Type B pancreatic cell (in vitro differentiated cells): Measurements from ENCODE around the gene EIF4E. TPM values are rescaled to one million over a fixed set of nuclear protein-coding genes. Genes with fewer than 3 reads are reported as not detected.

Experiments
- DNase-seq: peaks from one replicate; pipeline ENCODE4 v3.0.0; 2021; ENCODE audit warnings: mixed read lengths; ENCODE audit not compliant: unreplicated experiment; ENCODE audit errors: extremely low spot score
- H3K27ac Mint-ChIP-seq: 2 replicates; pipeline ENCODE4 v1.8.0; 2021; ENCODE audit warnings: mild to moderate bottlenecking, mixed read lengths
- H3K27me3 Mint-ChIP-seq: 2 replicates; pipeline ENCODE4 v1.8.0; 2021; ENCODE audit warnings: mixed read lengths
- H3K36me3 Mint-ChIP-seq: 2 replicates; pipeline ENCODE4 v1.8.0; 2021; ENCODE audit warnings: mixed read lengths
- H3K4me1 Mint-ChIP-seq: one replicate; pipeline ENCODE4 v1.8.0; 2021; ENCODE audit warnings: mixed read lengths; ENCODE audit not compliant: unreplicated experiment
- H3K4me3 Mint-ChIP-seq: 2 replicates; pipeline ENCODE4 v1.8.0; 2021; ENCODE audit warnings: mild to moderate bottlenecking, mixed read lengths
- H3K9me3 Mint-ChIP-seq: 2 replicates; pipeline ENCODE4 v1.8.0; 2021; ENCODE audit warnings: mixed read lengths
- total RNA-seq: library from RNA; stranded (reverse); gene quantifications from 2 replicates; pipeline ENCODE4 v1.2.1, GENCODE V29; 2021; ENCODE audit warnings: low replicate concordance
- TF ChIP-seq, protein P1 (sequence below): fragments of 200-600 bp; sonication (generic); conservative IDR thresholded peaks from 2 replicates; pipeline ENCODE4 v1.5.0; 2021; ENCODE audit warnings: antibody characterized with exemption, mild to moderate bottlenecking

Gene EIF4E
- total RNA-seq, 1 donor from 2014 or later: 93.9 TPM

DNA sequence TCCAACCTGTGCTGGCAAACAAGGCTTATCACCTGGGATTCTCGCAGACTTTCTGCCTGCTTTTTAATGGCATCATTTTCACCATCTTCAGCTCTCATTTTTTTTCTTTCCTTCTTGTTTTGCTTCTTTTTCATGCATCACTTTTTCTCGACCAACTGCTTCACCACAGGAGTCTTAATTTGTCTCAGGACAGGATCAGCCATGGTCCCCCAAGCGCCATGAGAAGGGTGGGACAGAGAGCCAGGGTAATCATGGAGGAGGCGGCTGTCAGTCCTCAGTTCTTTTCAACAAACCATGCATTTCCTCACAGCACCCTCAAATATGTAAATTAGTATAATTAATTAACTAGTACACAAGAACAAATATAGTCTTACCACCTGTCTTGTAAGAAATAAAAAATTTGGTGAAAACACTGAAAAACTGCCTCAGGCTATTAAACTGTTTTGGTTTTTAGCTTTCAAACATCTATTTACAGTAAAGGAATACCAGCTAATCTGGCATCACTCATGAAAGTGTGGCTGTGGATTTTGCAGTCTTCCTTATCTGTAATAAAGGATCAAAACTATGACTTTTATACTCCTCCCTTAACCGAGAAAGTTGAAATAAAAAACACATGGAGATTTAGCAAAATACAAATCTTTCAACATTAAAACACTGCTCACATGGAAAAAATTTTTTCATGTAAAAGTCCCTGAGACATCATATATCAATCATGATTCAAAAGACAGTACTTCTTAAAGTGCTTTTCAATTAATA, 19.1 kb downstream of the EIF4E start:
- peaks cover 34% of the 10 kb centered on the region for H3K4me1 Mint-ChIP-seq
- H3K36me3 Mint-ChIP-seq: peaks cover 12% of the 10 kb centered on the region
- no peak for DNase-seq
- H3K27me3 Mint-ChIP-seq: no peaks in the 10 kb centered on the region
- no peak overlapping the region for H3K27ac Mint-ChIP-seq
- no peaks in the 10 kb centered on the region for H3K9me3 Mint-ChIP-seq
- TF ChIP-seq, protein P1, sequence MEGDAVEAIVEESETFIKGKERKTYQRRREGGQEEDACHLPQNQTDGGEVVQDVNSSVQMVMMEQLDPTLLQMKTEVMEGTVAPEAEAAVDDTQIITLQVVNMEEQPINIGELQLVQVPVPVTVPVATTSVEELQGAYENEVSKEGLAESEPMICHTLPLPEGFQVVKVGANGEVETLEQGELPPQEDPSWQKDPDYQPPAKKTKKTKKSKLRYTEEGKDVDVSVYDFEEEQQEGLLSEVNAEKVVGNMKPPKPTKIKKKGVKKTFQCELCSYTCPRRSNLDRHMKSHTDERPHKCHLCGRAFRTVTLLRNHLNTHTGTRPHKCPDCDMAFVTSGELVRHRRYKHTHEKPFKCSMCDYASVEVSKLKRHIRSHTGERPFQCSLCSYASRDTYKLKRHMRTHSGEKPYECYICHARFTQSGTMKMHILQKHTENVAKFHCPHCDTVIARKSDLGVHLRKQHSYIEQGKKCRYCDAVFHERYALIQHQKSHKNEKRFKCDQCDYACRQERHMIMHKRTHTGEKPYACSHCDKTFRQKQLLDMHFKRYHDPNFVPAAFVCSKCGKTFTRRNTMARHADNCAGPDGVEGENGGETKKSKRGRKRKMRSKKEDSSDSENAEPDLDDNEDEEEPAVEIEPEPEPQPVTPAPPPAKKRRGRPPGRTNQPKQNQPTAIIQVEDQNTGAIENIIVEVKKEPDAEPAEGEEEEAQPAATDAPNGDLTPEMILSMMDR: no peak
- peak overlapping the region; percentile 26 for H3K4me3 Mint-ChIP-seq

DNA sequence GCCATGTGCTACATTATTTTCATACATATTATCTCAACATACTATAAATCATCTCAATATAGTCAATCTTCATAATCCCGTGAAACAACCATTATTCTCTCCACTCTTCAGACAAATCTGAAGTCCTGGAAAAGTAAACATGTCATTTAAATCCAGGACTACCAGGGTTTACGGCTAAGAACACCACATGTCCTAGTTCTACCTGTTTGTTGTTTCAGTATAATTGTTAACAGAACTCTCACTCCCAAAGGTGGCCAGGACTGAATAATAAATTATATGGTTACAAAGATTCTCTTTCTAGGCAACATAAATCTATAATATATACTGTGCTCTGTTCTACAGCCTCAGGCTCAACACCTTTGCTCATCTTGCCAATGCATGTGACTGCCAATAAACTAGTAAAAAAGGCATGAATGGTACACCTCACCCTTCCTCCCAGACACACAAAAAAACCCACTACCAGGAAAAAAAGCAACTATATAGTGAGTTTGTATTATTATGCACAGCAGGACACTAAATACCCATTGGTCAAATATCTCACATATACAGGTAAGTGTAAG, 20.1 kb downstream of the EIF4E start:
- Mint-ChIP-seq H3K27ac (no peak overlapping the region), H3K4me3 (no peak overlapping the region), H3K4me1 (peaks cover 34% of the 10 kb centered on the region), H3K9me3 (no peaks in the 10 kb centered on the region), H3K36me3 (peaks cover 8% of the 10 kb centered on the region), H3K27me3 (no peaks in the 10 kb centered on the region)
- DNase-seq: no peak
- TF ChIP-seq, protein P1: no peak

DNA sequence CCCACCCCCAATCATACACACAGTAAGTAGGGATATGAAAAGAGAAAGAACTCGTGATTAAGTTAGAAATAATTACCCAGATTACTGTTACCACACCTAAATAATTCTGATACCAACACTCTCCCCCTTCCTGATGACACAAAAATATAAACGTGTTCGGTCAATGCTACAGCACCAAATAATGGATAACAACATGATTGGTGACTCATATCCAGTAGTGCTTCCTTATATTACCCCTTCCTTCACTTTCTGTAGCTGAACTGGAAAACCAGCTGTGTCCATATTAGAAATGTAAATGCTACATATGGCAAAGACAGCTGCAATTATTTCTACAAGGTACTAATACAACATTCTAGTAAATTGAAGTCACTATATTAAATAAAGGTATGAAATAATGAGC, 20.8 kb downstream of the EIF4E start:
- no peak overlapping the region for H3K27ac Mint-ChIP-seq
- DNase-seq: no peak
- TF ChIP-seq, protein P1: no peak
- H3K4me3 Mint-ChIP-seq: no peak overlapping the region
- H3K9me3 Mint-ChIP-seq: no peaks in the 10 kb centered on the region
- no peaks in the 10 kb centered on the region for H3K27me3 Mint-ChIP-seq
- H3K36me3 Mint-ChIP-seq: peaks cover 9% of the 10 kb centered on the region
- peaks cover 34% of the 10 kb centered on the region for H3K4me1 Mint-ChIP-seq

DNA sequence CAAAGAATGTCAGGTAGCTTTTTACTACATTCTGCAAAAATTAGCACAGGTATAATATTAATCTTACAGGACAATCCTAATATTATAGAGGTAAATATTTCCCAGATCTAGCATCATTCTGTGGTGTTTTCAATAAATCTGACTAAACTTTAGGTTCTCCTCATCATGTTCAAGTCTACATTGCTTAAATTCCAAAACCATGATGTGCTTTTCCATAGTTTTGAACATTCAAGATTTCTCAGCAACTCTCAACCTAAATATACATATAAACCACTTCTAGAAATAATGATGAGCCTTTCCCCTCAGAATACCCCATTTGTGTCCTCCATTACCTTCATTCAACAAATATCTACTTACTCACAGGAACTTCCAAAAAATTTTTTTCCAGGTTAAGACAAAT, 23.1 kb downstream of the EIF4E start:
- Mint-ChIP-seq H3K27ac (no peak overlapping the region), H3K27me3 (no peaks in the 10 kb centered on the region), H3K36me3 (peaks cover 25% of the 10 kb centered on the region), H3K9me3 (no peaks in the 10 kb centered on the region), H3K4me1 (peaks cover 34% of the 10 kb centered on the region), H3K4me3 (no peak overlapping the region)
- TF ChIP-seq, protein P1: no peak
- no peak for DNase-seq

DNA sequence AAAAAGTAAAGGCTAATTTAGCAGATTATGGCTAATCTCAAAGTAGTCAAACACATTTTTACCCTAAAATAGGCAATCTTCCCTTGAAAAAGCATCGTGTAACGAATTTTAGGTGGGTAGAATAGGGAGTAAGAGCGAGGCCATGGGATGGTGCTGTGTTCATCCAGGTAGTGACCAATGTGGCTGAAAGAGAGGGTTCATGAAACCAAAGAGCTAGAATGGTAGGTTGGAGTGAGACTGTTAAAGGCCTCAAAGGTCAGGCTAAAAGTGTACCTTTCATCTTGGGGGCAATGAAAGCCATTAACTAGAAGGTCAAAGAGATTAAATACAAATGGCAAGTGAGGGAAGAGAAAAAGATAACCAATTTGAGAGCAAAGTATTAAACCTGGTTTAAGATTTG, 23.6 kb downstream of the EIF4E start:
- H3K27ac Mint-ChIP-seq: no peak overlapping the region
- TF ChIP-seq, protein P1: no peak
- H3K4me3 Mint-ChIP-seq: no peak overlapping the region
- H3K9me3 Mint-ChIP-seq: no peaks in the 10 kb centered on the region
- peaks cover 29% of the 10 kb centered on the region for H3K36me3 Mint-ChIP-seq
- no peak for DNase-seq
- H3K27me3 Mint-ChIP-seq: no peaks in the 10 kb centered on the region
- peaks cover 34% of the 10 kb centered on the region for H3K4me1 Mint-ChIP-seq
